Dedifferentiated amniotic fluid mesenchymal stem cell (primary cell): Measurements from ENCODE around the gene PHLPP2.
"Not testable (repeated sequence)": the region's sequence is repeated elsewhere in the genome, so short reads cannot be mapped to it uniquely, and the experiment has no call there.

Experiments used
- DNase-seq: peaks from one replicate; pipeline ENCODE4 v3.0.0-alpha.2; 2016; ENCODE audit errors: extremely low spot score

Gene PHLPP2

DNA sequence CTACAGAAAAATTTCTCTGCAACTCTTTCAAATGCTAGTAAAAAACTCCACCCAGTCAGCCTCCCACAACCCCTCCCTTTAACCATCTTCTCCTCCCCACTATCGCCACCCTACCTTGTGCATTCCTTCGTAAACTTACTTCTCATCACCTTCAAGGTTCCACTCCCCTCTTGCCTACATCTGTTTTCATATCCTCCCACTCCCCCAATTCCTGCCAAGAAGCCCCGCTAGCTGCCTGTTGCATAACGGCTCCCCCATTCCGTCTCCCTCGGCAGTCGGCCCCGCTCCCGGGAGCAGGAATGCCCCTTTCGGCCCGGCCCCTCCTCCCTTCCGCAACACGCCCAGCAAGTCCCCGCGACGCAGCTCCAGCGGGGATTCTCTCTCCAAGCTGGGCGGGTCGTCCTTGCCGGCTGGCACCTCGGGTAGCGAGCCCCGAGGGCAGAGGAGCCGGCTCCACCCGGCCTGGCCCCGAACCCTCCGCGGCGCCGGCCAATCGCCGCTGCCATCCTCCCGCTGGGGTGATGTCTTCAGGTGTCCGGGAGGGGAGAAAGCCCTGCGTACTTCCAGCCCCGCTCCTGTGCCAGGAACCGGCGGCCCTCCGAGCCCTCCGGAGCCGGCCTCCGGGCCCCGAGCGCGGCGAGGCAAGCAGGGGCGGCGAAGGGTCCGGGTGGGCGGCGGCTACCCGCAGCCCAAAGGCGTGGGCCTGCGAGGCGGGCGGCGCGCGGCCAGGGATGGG is 1.5 kb downstream of the PHLPP2 start:
- DNase-seq = peak; percentile 49

DNA sequence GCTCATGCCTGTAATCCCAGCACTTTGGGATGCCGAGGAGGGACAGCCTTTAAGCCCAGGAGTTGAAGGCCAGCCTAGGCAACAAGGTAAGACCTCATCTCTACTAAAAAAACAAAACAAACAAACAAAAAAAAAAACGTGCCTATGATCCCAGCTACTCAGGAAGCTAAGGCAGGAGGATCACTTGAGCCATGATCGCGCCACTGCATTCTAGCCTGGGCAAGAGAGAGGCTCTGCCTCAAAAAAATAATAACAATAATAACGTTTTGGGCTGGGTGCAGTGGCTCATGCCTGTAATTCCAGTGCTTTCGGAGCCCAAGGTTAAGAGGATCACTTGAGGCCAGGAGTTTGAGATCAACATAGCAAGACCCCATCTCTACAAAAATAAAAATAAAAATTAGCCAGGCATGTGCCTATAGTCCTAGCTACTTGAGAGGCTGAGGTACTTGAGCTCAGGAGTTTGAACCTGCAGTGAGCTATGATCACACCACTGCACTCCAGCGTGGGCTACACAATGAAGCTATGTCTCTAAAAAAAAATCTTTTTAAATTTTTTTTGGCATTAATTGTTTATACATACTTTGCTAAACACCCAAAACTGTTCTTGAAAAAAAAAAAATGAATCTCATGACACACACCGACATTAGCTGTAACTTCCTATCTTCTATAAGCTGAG is 3.3 kb downstream of the PHLPP2 start:
- DNase-seq = no peak

DNA sequence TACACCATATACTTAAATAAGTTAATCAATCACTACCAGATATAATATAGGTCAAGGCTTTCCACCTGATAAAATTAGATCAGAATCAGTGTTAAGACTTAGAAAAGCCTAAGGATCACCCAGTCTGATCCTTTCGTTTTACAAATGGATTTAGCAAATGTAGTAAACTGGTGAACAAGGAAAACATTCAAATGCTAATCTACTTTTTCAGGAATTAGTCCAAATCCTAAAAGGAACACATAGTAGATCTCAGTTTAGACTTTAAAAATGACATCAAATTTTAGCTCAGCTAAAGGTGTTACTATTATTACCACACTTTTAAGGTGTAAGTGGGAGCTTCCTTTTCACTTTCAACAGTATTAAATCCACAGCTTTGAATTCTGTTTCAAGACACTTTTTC is 12.0 kb downstream of the PHLPP2 start:
- DNase-seq = no peak

DNA sequence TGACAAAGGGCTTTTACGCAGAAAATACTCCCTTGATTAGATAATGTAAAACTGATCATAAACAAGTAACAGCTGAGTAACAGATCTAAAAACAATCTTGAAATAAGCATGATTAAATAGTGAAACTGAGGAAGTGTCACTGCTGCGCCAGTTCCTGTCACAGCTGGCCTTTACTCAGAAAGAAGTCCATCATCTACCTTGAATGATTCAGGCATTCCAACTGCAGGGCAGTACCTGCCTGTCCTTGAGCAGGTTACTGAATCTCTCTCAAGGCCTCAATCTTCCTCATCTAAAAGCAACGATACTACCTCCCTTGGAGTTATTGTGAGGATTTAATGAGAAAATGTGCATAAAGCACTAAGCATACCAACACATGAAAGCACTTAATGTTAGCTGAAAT is 12.7 kb downstream of the PHLPP2 start:
- DNase-seq = no peak

DNA sequence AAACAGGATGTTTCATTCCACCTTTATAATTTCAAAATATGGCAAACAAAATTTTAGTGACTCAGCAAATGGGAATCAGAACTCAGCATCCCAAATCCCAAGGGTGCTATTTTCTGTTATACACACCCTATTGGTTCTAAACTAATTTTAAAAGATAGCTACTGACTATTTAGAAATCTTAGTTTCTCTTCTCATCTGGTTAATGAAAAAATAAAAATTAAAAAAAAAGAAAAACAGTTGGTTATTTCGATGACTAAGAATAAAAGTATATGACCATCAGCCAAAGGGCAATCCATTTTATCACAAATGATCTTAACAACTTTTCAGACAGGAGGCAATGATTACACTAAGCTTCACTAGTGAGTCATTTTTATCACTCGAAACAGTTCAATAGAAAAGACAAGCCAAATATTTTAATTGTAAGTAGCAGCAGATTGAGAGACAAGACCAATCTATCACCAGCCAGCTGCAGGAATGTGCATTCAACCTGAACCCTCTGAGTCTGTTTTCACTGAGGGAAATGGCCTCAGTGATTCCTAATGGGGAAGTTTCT is 15.2 kb downstream of the PHLPP2 start:
- DNase-seq = no peak

DNA sequence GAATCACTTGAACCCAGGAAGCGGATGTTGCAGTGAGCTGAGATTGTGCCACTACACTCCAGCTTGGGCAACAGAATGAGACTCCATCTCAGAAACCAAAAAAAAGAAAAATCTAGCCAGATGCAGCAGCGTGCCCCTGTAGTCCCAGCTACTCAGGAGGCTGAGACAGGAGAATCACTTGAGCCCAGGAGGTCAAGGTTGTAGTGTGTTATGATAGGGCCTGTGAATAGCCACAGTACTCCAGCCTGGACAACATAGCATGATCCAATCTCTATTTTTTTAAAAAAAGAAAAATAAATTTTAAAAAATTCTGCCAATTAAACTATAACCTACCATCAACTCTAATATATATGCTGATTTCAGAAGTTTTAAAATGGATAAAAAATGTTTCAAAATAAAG is 15.8 kb downstream of the PHLPP2 start:
- no peak for DNase-seq

DNA sequence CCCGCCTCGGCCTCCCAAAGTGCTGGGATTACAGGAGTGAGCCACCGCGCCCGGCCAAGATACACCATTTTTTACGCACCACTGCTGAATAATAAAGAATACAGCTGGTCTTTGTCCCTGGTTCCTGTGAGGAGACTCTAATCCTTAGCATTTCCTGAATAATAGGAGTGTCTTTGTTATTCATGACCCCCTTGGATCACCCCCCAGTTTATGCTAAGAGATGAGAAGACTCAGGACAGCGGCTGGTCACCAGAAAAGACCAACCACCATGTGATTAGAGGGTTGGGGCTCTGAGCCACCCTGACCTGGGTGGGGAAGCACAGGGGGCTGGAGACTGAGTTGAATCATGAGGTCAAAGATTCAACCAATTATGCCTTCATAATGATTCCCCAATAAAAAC is 17.3 kb downstream of the PHLPP2 start:
- DNase-seq = no peak

DNA sequence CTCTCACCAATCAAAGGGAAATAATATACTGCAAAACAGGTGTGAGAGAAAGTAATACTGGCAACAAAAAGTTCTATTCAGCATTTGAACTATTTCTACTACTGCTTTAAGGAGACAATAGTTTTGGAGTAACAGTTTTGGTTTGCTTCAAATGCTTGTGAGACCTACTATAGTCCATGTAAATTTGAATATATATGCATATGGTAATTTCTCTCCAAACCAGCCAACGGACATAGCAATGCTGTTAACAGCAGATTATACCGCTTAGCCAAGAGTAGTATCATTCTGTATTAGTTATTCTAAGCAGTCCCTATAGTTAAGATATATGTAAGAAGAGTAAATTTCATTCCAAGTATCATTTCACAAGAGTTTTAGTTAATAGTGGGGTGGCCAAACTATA is 18.5 kb downstream of the PHLPP2 start:
- no peak for DNase-seq

DNA sequence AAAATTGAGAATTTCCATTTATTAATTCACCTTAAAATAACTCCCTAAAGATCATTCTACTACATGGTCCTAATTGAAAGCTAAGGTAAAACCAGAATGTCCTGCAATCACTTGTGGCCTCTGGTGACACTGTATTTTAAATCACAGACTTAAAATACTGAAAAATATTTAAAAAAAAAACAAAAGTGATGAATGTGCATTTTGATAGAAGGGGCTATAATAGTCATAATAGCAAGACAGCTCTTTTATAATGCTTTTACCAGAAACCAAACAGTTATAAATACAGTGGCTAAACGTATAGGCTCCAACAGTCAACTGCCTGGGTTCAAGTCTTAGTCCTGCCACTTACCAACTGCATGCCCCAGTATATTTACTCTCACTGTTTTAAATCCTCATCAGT is 21.2 kb downstream of the PHLPP2 start:
- DNase-seq = no peak

DNA sequence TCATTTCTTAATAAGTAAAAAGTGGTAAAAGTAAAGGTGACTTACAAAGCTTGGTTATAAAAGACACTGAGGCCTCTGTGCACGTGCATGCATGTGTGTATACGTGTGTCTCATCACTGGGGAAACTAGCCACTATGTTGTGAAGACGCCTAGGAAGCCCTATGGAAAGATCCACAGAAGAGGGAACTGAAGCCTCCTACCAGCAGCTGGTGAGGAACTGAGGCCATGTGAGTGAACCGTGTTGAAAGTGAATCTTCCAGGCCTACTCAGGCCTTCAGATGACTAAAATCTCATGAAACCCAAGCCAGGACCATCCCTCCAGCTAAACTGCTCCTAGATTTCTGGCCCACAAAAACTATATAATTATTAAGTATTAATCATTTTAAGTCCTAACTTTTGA is 23.7 kb downstream of the PHLPP2 start:
- DNase-seq = no peak

DNA sequence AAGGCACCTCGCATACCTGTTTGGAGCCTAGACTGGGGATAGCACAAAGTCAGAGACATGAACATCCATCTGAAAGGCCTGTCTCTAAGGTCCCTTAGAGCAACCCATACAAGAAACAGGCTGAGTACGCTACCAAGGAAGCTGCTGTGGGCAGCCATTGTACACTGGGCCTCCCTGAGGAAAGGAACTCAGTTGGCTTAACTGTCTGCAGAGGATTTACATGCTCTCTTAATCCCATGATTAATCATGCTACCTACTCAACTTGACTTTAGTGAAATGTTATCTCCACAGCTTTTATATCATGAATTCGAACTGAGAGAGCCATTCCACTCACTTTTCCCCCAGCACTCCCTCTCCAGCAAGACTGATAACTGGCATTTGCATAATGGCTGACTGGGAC is 26.0 kb downstream of the PHLPP2 start:
- DNase-seq = no peak

DNA sequence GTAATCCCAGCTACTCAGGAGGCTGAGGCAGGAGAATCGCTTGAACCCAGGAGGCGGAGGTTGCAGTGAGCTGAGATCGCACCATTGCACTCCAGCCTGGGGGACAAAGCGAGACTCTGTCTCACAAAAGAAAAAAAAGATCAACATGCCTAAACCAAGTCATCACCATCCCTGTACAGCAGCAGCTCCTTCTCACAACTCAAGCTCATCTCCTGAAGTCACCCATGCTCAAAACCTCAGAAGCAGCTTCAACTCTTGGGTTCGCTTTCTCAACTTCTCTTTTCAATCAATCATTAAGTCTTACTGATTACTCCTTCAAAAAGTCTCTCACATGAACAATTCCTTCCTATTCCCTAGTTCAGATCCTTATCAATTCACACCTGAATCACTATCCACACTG is 31.3 kb downstream of the PHLPP2 start:
- DNase-seq = no peak

DNA sequence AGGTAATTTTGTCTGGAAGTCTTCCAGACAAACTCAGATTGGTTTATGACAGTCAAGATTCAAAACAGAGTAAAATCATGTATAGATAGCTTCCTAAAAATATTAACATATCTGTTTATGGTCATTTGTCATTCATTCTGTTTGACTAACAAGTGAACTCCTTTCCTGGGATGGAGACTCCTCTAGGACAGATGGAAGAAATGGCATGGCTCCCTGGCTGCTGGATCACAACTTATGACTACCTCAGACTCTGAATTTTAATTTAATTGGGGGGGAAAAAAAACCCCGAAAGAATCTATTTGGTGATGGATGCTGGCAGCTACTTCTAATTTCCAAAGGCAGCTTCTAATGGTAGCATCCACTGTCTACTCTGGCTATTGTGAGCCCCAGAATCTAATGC is 34.6 kb downstream of the PHLPP2 start:
- no peak for DNase-seq

DNA sequence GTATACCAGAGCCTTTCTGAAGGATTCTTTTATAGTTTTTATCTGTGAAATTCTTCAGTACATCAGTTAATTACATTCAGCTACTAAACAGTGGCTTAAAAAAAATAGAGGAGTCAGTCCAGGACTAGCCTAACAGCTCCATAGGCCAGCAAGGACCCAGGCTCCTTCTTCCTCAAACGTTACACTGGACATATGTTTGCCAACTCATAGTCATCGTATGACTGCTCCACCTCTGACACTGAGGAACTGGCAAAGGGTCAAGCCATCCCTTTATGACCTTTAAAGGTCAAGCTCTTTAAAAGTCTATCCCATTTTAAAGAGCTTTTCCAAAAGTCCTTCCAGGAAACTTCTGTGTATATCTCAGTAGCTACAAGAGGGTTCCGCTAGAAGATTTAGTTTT is 36.6 kb downstream of the PHLPP2 start:
- DNase-seq = no peak

DNA sequence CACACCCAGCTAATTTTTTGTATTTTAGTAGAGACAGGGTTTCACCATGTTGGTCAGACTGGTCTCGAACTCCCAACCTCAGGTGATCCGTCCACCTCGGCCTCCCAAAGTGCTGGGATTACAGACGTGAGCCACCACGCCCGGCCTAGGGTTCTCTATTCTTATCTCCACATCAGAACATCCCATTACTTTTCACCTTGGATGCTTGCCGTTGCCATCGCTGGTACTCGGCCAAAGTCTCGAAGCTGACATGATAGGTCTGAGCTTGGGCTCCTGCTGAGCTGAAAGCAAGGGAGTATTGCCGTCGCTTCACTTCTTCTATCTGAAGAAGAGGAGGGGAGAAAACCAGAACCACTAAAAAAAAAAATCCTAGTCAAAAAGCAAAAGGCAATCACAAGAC is 40.2 kb downstream of the PHLPP2 start:
- DNase-seq = not testable (repeated sequence)

DNA sequence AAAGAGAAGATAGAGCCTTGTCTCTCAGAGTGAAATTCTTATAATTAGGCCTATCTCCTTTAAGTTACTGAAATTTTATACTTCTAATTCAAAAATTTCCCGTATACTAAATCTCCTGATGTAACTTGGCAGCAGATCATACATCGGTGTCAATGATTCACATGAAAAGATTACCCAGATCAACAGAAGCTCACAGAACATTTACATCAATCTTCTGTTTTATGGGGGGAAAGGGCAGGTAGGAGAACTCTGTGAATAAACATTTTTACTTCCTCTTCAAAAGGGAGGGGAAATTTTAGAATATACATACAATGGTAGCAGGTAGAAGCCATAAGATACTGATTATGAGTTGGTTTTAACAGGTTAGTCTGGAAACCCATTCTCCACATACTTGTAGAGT is 43.1 kb downstream of the PHLPP2 start:
- no peak for DNase-seq

DNA sequence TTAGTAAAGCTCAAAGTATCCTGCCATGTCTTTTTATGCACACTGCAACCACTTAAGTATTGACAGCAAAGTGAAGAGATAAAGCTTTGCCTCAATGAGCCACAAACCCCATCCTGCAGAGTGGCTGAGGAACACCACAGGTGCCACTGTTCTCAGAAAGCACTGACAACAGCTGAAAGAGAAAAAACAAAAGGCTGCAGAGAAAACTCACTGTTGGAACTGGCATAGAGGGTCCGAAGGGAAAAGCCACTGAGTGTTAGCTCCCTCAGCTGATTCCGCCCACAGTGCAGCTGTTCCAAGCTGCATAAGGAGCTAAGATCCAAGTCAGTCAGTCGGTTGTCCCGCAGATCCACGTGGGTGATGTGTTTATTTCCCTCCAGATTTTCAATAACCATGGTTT is 48.3 kb downstream of the PHLPP2 start:
- DNase-seq = no peak

DNA sequence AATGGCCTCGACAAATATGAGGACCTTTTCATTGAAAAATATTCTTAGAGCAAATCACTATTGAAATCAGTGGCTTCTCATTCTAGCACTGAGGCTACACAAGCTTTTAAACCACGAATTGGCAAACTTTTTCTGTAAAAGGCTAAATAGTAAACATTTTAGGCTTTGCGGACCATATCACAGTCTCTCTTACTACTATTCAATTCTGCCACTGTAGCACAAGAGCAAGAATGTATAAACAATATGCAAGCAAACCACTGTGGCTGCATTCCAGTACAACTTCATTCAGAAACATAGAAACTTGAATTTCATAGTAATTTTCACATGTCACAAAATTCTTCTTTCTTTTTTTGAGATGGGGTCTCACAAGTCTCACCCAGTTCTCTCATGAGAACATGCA is 49.1 kb downstream of the PHLPP2 start:
- DNase-seq = no peak

DNA sequence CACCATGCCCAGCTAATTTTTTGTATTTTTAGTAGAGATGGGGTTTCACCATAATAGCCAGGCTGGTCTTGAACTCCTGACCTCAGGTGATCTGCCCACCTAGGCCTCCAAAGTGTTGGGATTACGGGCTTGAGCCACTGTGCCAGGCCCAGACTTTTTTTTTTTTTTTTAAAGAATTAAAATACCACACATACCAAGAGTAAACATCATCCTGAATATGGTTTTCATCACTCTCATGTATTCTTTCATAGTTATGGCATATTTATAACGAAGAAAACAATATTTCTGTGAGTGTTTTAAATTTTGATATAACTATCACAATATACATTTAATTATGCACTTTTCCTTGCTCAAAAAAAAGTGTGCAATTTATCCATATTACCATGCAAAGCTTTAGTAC is 50.3 kb downstream of the PHLPP2 start:
- no peak for DNase-seq

DNA sequence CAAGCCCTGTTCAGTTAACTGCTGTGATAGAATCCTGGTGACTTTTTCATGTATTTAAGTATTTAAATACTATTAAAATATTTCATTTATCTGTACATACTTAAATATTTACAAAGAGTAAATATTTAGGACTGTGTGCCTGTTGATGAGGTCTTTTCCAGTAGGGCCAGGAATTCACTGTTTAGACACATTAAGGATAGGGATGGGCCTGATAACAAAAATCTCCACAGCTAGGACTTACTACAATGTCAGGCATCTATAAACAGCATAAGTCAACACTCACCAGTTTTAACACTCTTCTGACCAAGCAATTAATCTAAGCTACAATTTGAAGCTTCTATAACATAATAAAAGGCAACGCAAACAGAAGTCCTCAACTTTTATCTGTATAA is 50.9 kb downstream of the PHLPP2 start:
- DNase-seq = no peak

DNA sequence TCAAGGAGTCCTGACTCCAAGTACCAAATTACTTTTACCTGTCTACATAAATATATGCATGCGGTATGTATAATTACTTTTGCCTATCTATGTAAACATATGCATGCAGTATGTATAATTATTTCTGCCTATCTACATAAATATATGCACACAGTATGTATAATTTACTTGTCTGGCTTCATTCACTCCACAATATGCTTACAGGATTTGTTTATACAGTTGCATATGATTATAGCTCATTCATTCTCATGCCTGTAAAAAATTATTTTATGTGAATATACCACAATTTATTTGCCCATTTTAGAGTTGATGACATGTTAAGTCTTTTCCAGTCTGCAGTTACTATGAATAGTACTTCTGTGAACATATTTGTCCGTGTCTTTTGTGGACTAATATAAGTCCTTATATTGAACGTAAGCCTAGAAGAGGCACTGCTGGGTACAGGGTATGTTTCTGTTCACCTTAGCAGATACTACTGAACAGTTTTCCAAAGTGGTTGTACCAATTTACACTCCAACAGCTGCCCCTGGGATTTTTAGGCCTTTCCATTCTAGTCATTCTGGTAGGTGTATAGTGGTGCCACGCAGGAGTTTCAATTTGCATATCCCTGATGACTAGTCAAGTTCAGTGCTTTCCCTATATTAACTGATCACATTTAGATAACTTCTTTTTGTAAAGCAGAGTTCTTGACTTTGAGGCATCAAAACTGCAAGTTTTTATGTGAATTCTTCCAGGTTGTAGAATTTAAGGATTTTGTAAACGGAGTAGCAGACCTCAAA is 51.5 kb downstream of the PHLPP2 start:
- DNase-seq = no peak

DNA sequence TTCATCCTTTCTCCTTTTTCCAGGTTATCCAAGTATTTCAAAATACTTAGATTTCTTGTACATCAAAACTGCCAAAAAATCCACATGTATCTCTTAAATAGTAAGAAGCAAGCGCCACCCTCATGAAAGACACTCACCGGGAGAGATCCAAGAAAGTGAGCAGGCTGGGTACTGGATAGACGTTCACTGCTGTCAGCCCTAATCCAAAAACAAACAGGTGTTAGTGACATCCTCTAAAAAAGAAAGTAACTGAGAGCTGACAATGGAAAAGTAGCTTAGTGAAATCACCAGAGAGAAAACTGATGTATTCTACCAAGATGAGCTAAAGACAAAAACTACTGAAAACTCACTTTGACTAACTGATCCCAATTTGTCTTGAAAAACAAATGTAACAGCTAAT is 52.4 kb downstream of the PHLPP2 start:
- no peak for DNase-seq

DNA sequence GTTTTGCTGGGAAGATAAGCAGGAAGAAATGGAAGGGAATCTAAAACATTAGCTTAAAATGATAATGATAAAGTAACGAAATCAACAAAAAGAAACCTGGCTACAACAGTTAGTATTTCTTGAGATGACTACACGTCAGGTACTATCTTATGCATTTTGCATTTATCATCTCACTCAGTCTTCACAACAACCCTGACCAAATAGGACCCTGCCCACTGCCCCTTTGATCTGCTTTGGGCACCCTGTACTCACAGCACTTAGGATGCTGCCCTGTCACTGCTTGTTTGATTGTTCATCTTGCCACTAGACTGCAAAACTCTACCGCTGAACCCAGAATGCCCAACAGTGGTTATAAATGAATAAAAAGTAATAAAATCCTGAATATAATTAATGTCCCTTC is 53.3 kb downstream of the PHLPP2 start:
- DNase-seq = no peak
